Left lung (tissue), 14 donors: ENCODE measurements around the gene SLC15A5. TPM values are rescaled to one million over a fixed set of nuclear protein-coding genes. Genes with fewer than 3 reads are reported as not detected.

Experiments used
- ATAC-seq: fragments of 200-7000 bp; cut with Tn5 transposase; one replicate; pipeline ENCODE4 v1.9.1; 2020; ENCODE audit warnings: moderate library complexity
- DNase-seq, 4 donors: peaks; one replicate each; pipeline ENCODE4 v3.0.0-alpha.2; 2013 to 2020
- H3K27ac ChIP-seq, 2 donors: fragments of 200-600 bp; sonication (generic) in 1 of 2; one replicate each; pipeline versions ENCODE4 v1.5.0 to v1.8.0; 2020 to 2021
- H3K27me3 ChIP-seq, 2 donors: fragments of 200-600 bp; sonication (generic) in 1 of 2; one replicate each; pipeline versions ENCODE4 v1.5.0 to v1.8.0; 2020 to 2021
- H3K36me3 ChIP-seq, 2 donors: fragments of 200-600 bp; sonication (generic) in 1 of 2; one replicate each; pipeline versions ENCODE4 v1.5.0 to v1.8.0; 2020 to 2021
- H3K4me1 ChIP-seq, 2 donors: fragments of 200-600 bp; one replicate each; pipeline ENCODE4 v1.8.0; 2021
- H3K4me3 ChIP-seq, 2 donors: fragments of 200-600 bp; sonication (generic) in 1 of 2; one replicate each; pipeline versions ENCODE4 v1.5.0 to v1.8.0; 2020 to 2021; ENCODE audit warnings: mild to moderate bottlenecking in 1 of 2
- H3K9me3 ChIP-seq, 2 donors: fragments of 200-600 bp; sonication (generic) in 1 of 2; one replicate each; pipeline versions ENCODE4 v1.5.0 to v1.8.0; 2020 to 2021
- CTCF ChIP-seq, 2 donors: fragments of 200-600 bp; sonication (generic) in 1 of 2; IDR thresholded peaks; one replicate each; pipeline versions ENCODE4 v1.5.0 to v1.8.0; 2021; ENCODE audit warnings: antibody characterized with exemption in 2 of 2
- intact Hi-C, 2 donors: fragments of 100-400 bp; cut with DNase I; formaldehyde crosslinking; loops; one replicate each; pipeline versions ENCODE4 v1.11.2 to v1.14.2; 2022
- long read RNA-seq, 12 donors: library from polyadenylated mRNA in 2 of 12; unstranded in 2 of 12; transcript quantifications; one replicate each; pipeline ENCODE4 v2.0.0 and lab custom pipeline, GENCODE V29; 2019 to 2026
- polyA plus RNA-seq, 6 donors: library from polyadenylated mRNA; unstranded; fragments of 120-200 nt; gene quantifications; one replicate each; pipeline ENCODE4 v1.2.1, GENCODE V29; 2013; ENCODE audit not compliant: insufficient read length in 6 of 6
- total RNA-seq, 2 donors: library from RNA; stranded (reverse); fragmentation: NEBNext Ultra II Directional; extraction: Animal tissue kit (Norgen Biotek cat#: 25700); gene quantifications; one replicate each; pipeline ENCODE4 v1.2.1, GENCODE V29; 2021
- donor health status: DM: no; HTN: yes; CAD: no.
- donor health status: DM: no; HTN: no; CAD: no.

SLC15A5 gene, protein sequence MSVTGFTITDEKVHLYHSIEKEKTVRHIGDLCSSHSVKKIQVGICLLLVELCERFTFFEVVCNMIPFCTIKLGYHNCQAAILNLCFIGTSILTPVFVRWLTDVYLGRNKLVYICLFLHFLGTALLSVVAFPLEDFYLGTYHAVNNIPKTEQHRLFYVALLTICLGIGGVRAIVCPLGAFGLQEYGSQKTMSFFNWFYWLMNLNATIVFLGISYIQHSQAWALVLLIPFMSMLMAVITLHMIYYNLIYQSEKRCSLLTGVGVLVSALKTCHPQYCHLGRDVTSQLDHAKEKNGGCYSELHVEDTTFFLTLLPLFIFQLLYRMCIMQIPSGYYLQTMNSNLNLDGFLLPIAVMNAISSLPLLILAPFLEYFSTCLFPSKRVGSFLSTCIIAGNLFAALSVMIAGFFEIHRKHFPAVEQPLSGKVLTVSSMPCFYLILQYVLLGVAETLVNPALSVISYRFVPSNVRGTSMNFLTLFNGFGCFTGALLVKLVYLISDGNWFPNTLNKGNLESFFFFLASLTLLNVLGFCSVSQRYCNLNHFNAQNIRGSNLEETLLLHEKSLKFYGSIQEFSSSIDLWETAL
- total RNA-seq (not detected), polyA plus RNA-seq (under 1 TPM in 1 of 6 donors, not detected in 5; 0.07 TPM)
- long read RNA-seq, donor 1 = 0 reads
- long read RNA-seq, donor 2 = 0 reads
- long read RNA-seq, donor 3 = 0 reads
- long read RNA-seq, donor 4 = 0 reads
- long read RNA-seq, donor 5 = 0 reads
- long read RNA-seq, donor 6 = 0 reads
- long read RNA-seq, donor 7 = 0 reads
- long read RNA-seq, donor 8 = 0 reads
- long read RNA-seq, donor 9 = 0 reads
- long read RNA-seq, donor 10 = 0 reads
- long read RNA-seq, donor 11 = 0 reads
- long read RNA-seq, donor 12 = 0 reads

- no peak within 1 kb of the TSS for H3K27ac ChIP-seq
- no peak within 1 kb of the TSS for H3K4me3 ChIP-seq
- ATAC-seq = no peak
- no peaks in the 10 kb centered on the region for H3K27me3 ChIP-seq
- intact Hi-C loops = no loop called here
- TF ChIP-seq CTCF (IDR thresholded peaks at IDR 0.05) = no peak
- H3K36me3 ChIP-seq = no peaks in the 10 kb centered on the region
- no peak for DNase-seq
- H3K9me3 ChIP-seq = no peaks in the 10 kb centered on the region
- H3K4me1 ChIP-seq = no peaks in the 10 kb centered on the region
These were observed at the start of gene SLC15A5 for GRCh38 chr12:16277585-16277984. Gene SLC15A5, minus strand, starts transcription at chr12:16277685. Its CDS starts 0 bp downstream, at chr12:16277685.

DNA sequence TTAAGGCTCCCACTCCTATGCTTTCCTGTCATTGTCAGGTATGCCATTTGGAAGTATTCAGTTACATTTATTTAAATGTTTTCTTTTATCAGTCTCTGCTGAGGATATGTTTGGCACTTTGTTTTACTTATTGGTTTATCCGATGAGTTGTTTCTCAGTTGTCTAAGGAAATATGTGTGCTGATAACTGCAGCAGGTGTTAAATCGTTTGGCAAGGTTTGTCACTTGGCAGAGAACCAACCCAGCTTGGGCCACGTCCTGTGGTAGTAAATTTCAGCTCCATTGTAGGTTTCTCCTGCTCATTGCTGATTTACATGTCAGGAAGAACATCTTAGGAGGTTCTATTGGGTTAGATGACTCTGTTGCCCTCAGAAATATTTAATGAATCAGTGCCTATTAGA, 47.9 kb upstream of the SLC15A5 start:
- intact Hi-C loops = no loop called here
- no peak overlapping the region for H3K4me3 ChIP-seq
- H3K9me3 ChIP-seq = peaks cover 0 to 9% of the 10 kb centered on the region in 2 donors
- no peak overlapping the region for H3K27ac ChIP-seq
- H3K36me3 ChIP-seq = no peaks in the 10 kb centered on the region
- TF ChIP-seq CTCF (IDR thresholded peaks at IDR 0.05) = no peak
- ATAC-seq = no peak
- peaks cover 0 to 5% of the 10 kb centered on the region in 2 donors for H3K4me1 ChIP-seq
- no peak for DNase-seq
- H3K27me3 ChIP-seq = no peaks in the 10 kb centered on the region

GRCh38 chr12:16324772-16325171, 47.3 kb upstream of the SLC15A5 start:
- H3K27me3 ChIP-seq = no peaks in the 10 kb centered on the region
- no peak overlapping the region for H3K27ac ChIP-seq
- TF ChIP-seq CTCF (IDR thresholded peaks at IDR 0.05) = no peak
- H3K36me3 ChIP-seq = no peaks in the 10 kb centered on the region
- peaks cover 0 to 4% of the 10 kb centered on the region in 2 donors for H3K4me1 ChIP-seq
- H3K9me3 ChIP-seq = peaks cover 0 to 10% of the 10 kb centered on the region in 2 donors
- ATAC-seq (no peak), DNase-seq (no peak)
- intact Hi-C loops = no loop called here
- H3K4me3 ChIP-seq = no peak overlapping the region

DNA sequence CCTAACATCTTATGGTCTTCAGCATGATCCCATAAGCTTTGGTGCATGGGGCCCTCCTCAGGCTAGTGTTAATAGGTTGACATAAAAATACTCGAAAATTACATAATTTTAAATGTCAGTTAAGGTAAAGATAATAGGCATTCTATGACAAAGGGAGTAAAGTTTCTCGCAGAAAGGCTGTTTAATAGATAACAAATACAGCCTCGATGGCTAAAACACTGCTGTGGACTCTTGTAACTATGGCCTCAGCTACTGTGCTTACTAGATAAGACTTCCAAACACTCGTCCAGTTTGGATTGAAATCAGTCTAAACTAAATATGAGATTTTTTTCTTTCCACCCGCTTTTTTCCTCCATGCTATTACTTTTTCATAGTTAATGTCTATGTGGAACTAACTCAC, 46.8 kb upstream of the SLC15A5 start:
- ATAC-seq (no peak), DNase-seq (no peak)
- no peaks in the 10 kb centered on the region for H3K27me3 ChIP-seq
- no peaks in the 10 kb centered on the region for H3K36me3 ChIP-seq
- intact Hi-C loops = no loop called here
- H3K9me3 ChIP-seq = peaks cover 0 to 11% of the 10 kb centered on the region in 2 donors
- no peak overlapping the region for H3K27ac ChIP-seq
- H3K4me1 ChIP-seq = no peaks in the 10 kb centered on the region
- no peak for TF ChIP-seq CTCF (IDR thresholded peaks at IDR 0.05)
- no peak overlapping the region for H3K4me3 ChIP-seq

DNA sequence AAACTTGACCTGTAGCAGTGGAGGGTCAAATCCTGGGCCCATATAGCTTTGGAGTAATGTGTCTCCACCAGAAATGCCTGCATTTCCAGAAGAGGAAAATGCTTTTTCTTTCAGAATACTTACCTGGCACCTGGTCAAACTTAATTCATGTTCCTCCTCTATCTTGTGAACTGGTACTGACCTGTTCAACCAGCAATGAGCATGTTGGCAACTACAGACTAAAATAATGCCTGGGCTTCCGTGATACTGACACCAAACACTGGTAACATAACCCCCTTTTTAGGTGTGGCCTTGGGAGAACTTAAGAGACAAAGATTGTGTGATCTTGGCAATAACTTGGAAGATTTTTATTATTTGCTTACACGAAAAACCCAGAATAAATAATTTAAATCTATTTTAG, 46.2 kb upstream of the SLC15A5 start:
- Histone ChIP-seq H3K9me3 (peaks cover 0 to 11% of the 10 kb centered on the region in 2 donors), H3K4me3 (no peak overlapping the region), H3K27ac (no peak overlapping the region), H3K27me3 (no peaks in the 10 kb centered on the region), H3K36me3 (no peaks in the 10 kb centered on the region), H3K4me1 (no peaks in the 10 kb centered on the region)
- no peak for TF ChIP-seq CTCF (IDR thresholded peaks at IDR 0.05)
- no peak for DNase-seq
- no peak for ATAC-seq
- intact Hi-C loops = no loop called here
